GM23338 (cell line): ENCODE data around the gene DAP3. TPM values are rescaled to one million over a fixed set of nuclear protein-coding genes. Genes with fewer than 3 reads are reported as not detected.

ENCODE experiments used
- ATAC-seq: fragments of 200-7000 bp; cut with Tn5 transposase; 3 replicates; pipeline ENCODE4 v1.9.1; 2020
- DNase-seq: peaks from one replicate; pipeline ENCODE4 v3.0.0-alpha.2; 2015; ENCODE audit warnings: low spot score
- H2AFZ ChIP-seq: fragments of 200-600 bp; sonication (generic); 2 replicates; pipeline ENCODE4 v1.8.0; 2016; ENCODE audit warnings: antibody characterized with exemption, mild to moderate bottlenecking, moderate library complexity
- H3F3A ChIP-seq: fragments of 200-600 bp; sonication (generic); replicated peaks from 2 replicates; pipeline ENCODE4 v1.8.0; 2017; ENCODE audit warnings: antibody characterized with exemption, mixed run types, low read depth
- H3K27ac ChIP-seq: fragments of 200-600 bp; sonication (generic); 2 replicates; pipeline ENCODE4 v1.6.1; 2016; ENCODE audit warnings: low read depth
- H3K27me3 ChIP-seq: fragments of 200-600 bp; sonication (generic); 2 replicates; pipeline ENCODE4 v1.8.0; 2016; ENCODE audit warnings: mild to moderate bottlenecking, mixed run types, moderate library complexity; ENCODE audit not compliant: insufficient read depth
- H3K36me3 ChIP-seq: fragments of 200-600 bp; sonication (generic); 2 replicates; pipeline ENCODE4 v1.8.0; 2016; ENCODE audit warnings: mild to moderate bottlenecking; ENCODE audit not compliant: insufficient read depth
- H3K4me1 ChIP-seq: fragments of 200-600 bp; sonication (generic); 2 replicates; pipeline ENCODE4 v1.8.0; 2016; ENCODE audit warnings: mild to moderate bottlenecking, moderate library complexity; ENCODE audit not compliant: insufficient read depth
- H3K4me2 ChIP-seq: fragments of 200-600 bp; sonication (generic); 2 replicates; pipeline ENCODE4 v1.7.1; 2017; ENCODE audit warnings: mixed run types
- H3K4me3 ChIP-seq: fragments of 200-600 bp; sonication (generic); 2 replicates; pipeline ENCODE4 v1.6.1; 2016; ENCODE audit warnings: mixed run types
- H3K79me2 ChIP-seq: fragments of 200-600 bp; sonication (generic); replicated peaks from 2 replicates; pipeline ENCODE4 v1.8.0; 2017; ENCODE audit warnings: mild to moderate bottlenecking; ENCODE audit not compliant: insufficient read depth
- H3K9me2 ChIP-seq: fragments of 200-600 bp; sonication (generic); 2 replicates; pipeline ENCODE4 v1.8.0; 2017; ENCODE audit not compliant: insufficient read depth
- H4K20me1 ChIP-seq: fragments of 200-600 bp; sonication (generic); replicated peaks from 2 replicates; pipeline ENCODE4 v1.8.0; 2017; ENCODE audit warnings: mild to moderate bottlenecking; ENCODE audit not compliant: insufficient read depth
- H3K27ac Mint-ChIP-seq: 2 replicates; pipeline ENCODE4 v1.8.0; 2020; ENCODE audit warnings: inconsistent platforms, mild to moderate bottlenecking, moderate library complexity, mixed read lengths
- H3K27me3 Mint-ChIP-seq: 3 replicates; pipeline ENCODE4 v1.8.0; 2022; ENCODE audit warnings: low read depth, mild to moderate bottlenecking, moderate library complexity, mixed read lengths, inconsistent platforms; ENCODE audit not compliant: insufficient read depth, poor library complexity
- H3K36me3 Mint-ChIP-seq: 3 replicates; pipeline ENCODE4 v1.8.0; 2021; ENCODE audit warnings: low read depth, mild to moderate bottlenecking, inconsistent platforms, moderate library complexity, mixed read lengths
- H3K4me1 Mint-ChIP-seq: 3 replicates; pipeline ENCODE4 v1.8.0; 2020; ENCODE audit warnings: mild to moderate bottlenecking, inconsistent platforms, mixed read lengths
- H3K4me3 Mint-ChIP-seq: 3 replicates; pipeline ENCODE4 v1.8.0; 2021; ENCODE audit warnings: moderate library complexity, mild to moderate bottlenecking, inconsistent platforms, mixed read lengths
- H3K9me3 Mint-ChIP-seq: 3 replicates; pipeline ENCODE4 v1.8.0; 2020; ENCODE audit warnings: moderate library complexity, mild to moderate bottlenecking, inconsistent platforms, mixed read lengths
- CTCF ChIP-seq, 2 experiments: fragments of 200-600 bp in 1 of 2; sonication (generic) in 1 of 2; conservative IDR thresholded peaks; 2 replicates each; pipeline versions ENCODE4 v1.5.1 to v1.6.1; 2016 to 2017; ENCODE audit warnings: antibody characterized with exemption in 2 of 2, low read depth in 2 of 2, mild to moderate bottlenecking in 2 of 2, moderate library complexity in 1 of 2
- ETS1 ChIP-seq: IDR thresholded peaks from 2 replicates; pipeline ENCODE4 v1.6.1; 2016; ENCODE audit warnings: antibody characterized with exemption
- EZH2 ChIP-seq: fragments of 200-600 bp; sonication (generic); IDR thresholded peaks from one replicate; pipeline ENCODE4 v1.8.0; 2017; ENCODE audit warnings: antibody characterized with exemption, mild to moderate bottlenecking, low read depth; ENCODE audit not compliant: unreplicated experiment
- EZH2phosphoT487 ChIP-seq: fragments of 200-600 bp; sonication (generic); IDR thresholded peaks from one replicate; pipeline ENCODE4 v1.8.1; 2018; ENCODE audit warnings: antibody characterized with exemption; ENCODE audit not compliant: unreplicated experiment
- JUNB ChIP-seq: IDR thresholded peaks from one replicate; pipeline ENCODE4 v1.6.1; 2016; ENCODE audit warnings: antibody characterized with exemption; ENCODE audit not compliant: unreplicated experiment
- NANOG ChIP-seq: IDR thresholded peaks from 2 replicates; pipeline ENCODE4 v1.6.1; 2016; ENCODE audit warnings: antibody characterized with exemption, borderline replicate concordance
- POLR2AphosphoS5 ChIP-seq: IDR thresholded peaks from 2 replicates; pipeline ENCODE4 v1.6.1; 2016; ENCODE audit warnings: antibody characterized with exemption, low read depth
- REST ChIP-seq: IDR thresholded peaks from one replicate; pipeline ENCODE4 v1.6.1; 2018; ENCODE audit warnings: antibody characterized with exemption; ENCODE audit not compliant: unreplicated experiment
- ZNF114 ChIP-seq: fragments of 250-450 bp; sonication (Bioruptor Pico); IDR thresholded peaks from 2 replicates; pipeline ENCODE4 v1.5.0; 2020; ENCODE audit warnings: mild to moderate bottlenecking, moderate library complexity
- ZNF331 ChIP-seq: fragments of 250-450 bp; sonication (Bioruptor Pico); IDR thresholded peaks from 2 replicates; pipeline ENCODE4 v1.5.0; 2020; ENCODE audit warnings: low read depth, mild to moderate bottlenecking, moderate library complexity
- polyA plus RNA-seq: library from polyadenylated mRNA; unstranded; fragments of >200 nt; fragmentation: Nextera tagmentation; extraction: Ambion mirVana; gene quantifications from 2 replicates; pipeline ENCODE4 v1.2.1, GENCODE V29; 2016
- total RNA-seq: library from RNA; depleted of rRNA; stranded (reverse); fragments of >200 nt; shearing (Covaris generic); gene quantifications from 2 replicates; pipeline ENCODE4 v1.2.3, GENCODE V29; 2014

Gene DAP3
- total and polyA plus RNA-seq, 2 experiments from 2014 or later, result 89.8 to 90.1 TPM

- no peak for TF ChIP-seq CTCF (conservative IDR thresholded peaks at IDR 0.05; ENCODE audit: low read depth in 2 of 2)
- TF ChIP-seq EZH2, result no peak
- no peak for TF ChIP-seq REST
- no peak for TF ChIP-seq ZNF114 (CRISPR knock-in tag)
- TF ChIP-seq ZNF331, result no peak
- no peak for TF ChIP-seq ETS1
Measured at GRCh38 chr1:155695608-155696007, 6.7 kb downstream of the DAP3 start (continued).

- H2AFZ ChIP-seq, result no peak overlapping the region
- ATAC-seq (no peak), DNase-seq (no peak)
- no peaks in the 10 kb centered on the region for H3K9me2 ChIP-seq
- peaks cover 32% of the 10 kb centered on the region for H3K9me3 Mint-ChIP-seq
- H3K4me1 Mint-ChIP-seq, result peaks cover 39% of the 10 kb centered on the region
- peaks cover 7% of the 10 kb centered on the region for H4K20me1 ChIP-seq
- no peak overlapping the region for H3K4me3 ChIP-seq
- no peak for TF ChIP-seq JUNB
- no peak for TF ChIP-seq CTCF (conservative IDR thresholded peaks at IDR 0.05; ENCODE audit: low read depth in 2 of 2)
- TF ChIP-seq ZNF331, result no peak
- no peak for TF ChIP-seq NANOG
- no peak for TF ChIP-seq EZH2phosphoT487
- TF ChIP-seq POLR2AphosphoS5, result no peak
- no peaks in the 10 kb centered on the region for H3K27me3 ChIP-seq
- H3K4me1 ChIP-seq, result peaks cover 25% of the 10 kb centered on the region
- H3K79me2 ChIP-seq, result peaks cover 91% of the 10 kb centered on the region
- no peak overlapping the region for H3K27ac Mint-ChIP-seq
- peaks cover 10% of the 10 kb centered on the region; the same call in 1 of the 2 replicates for H3K36me3 ChIP-seq
- H3F3A ChIP-seq, result no peaks in the 10 kb centered on the region; the same call in 1 of the 2 replicates
- H3K4me2 ChIP-seq, result 0 out of 2 replicates have a peak overlapping the region, but pooled peaks have one; percentile 13
- no peak overlapping the region for H3K27ac ChIP-seq
- no peaks in the 10 kb centered on the region for H3K27me3 Mint-ChIP-seq
- H3K4me3 Mint-ChIP-seq, result no peak overlapping the region
- peaks cover 59% of the 10 kb centered on the region for H3K36me3 Mint-ChIP-seq
Measured at GRCh38 chr1:155696524-155696923, 7.6 kb downstream of the DAP3 start.
